ENCODE results near the gene FAM177A1. TPM values are rescaled to one million over a fixed set of nuclear protein-coding genes. Genes with fewer than 3 reads are reported as not detected.
"Not testable (repeated sequence)": the region's sequence is repeated elsewhere in the genome, so short reads cannot be mapped to it uniquely, and the experiment has no call there.

FAM177A1 gene
- total and polyA plus RNA-seq, 2 donors (not counting 1 experiment from before 2014, with no cell fraction given) = 63.4 to 64.6 TPM

GRCh38 chr14:35034440-35034833, 11.6 kb upstream of the FAM177A1 start:
- H3K36me3 ChIP-seq (ENCODE audit: control insufficient read depth, insufficient read depth, low read length) = no peaks in the 10 kb centered on the region
- H3K9ac ChIP-seq (ENCODE audit: insufficient read depth, low read length) = no peak overlapping the region
- H3K79me2 ChIP-seq (ENCODE audit: control insufficient read depth, insufficient read depth, low read length) = no peaks in the 10 kb centered on the region
- no peak for TF ChIP-seq EZH2 (IDR thresholded peaks at IDR 0.05; ENCODE audit: low read length, missing control alignments)
- no peak for TF ChIP-seq CTCF (conservative IDR thresholded peaks at IDR 0.05 in 1 of 2, IDR thresholded peaks at IDR 0.05 in 1 of 2; ENCODE audit: low read depth in 1 of 2, low read length in 2 of 2)
- H3K9me3 ChIP-seq (ENCODE audit: control insufficient read depth, insufficient read depth, low read depth, low read length) = no peaks in the 10 kb centered on the region
- H3K4me2 ChIP-seq (ENCODE audit: extremely low read depth, insufficient read depth, low read length) = no peak overlapping the region
- DNase-seq (ENCODE audit: low read depth in 2 of 2) = no peak
- H3K27ac ChIP-seq (ENCODE audit: insufficient read depth, low read length) = no peak overlapping the region
- H4K20me1 ChIP-seq (ENCODE audit: control insufficient read depth, extremely low read depth, insufficient read depth, low read length) = no peaks in the 10 kb centered on the region
- no peaks in the 10 kb centered on the region for H3K4me1 ChIP-seq (ENCODE audit: control insufficient read depth, extremely low read depth, insufficient read depth, low read length)
- no peak overlapping the region for H2AFZ ChIP-seq (ENCODE audit: low read length)
- no peaks in the 10 kb centered on the region for H3K27me3 ChIP-seq (ENCODE audit: control insufficient read depth, insufficient read depth, low read length)
- no peak overlapping the region for H3K4me3 ChIP-seq (replicated peaks in 1 of 4; ENCODE audit: control extremely low read depth in 1 of 4, insufficient read depth in 1 of 4, low read depth in 3 of 4, low read length in 4 of 4)

- H2AFZ ChIP-seq (ENCODE audit: low read length); H3K36me3 ChIP-seq (ENCODE audit: control insufficient read depth, insufficient read depth, low read length); H4K20me1 ChIP-seq (ENCODE audit: control insufficient read depth, extremely low read depth, insufficient read depth, low read length); H3K9me3 ChIP-seq (ENCODE audit: control insufficient read depth, insufficient read depth, low read depth, low read length); H3K9ac ChIP-seq (ENCODE audit: insufficient read depth, low read length); H3K27ac ChIP-seq (ENCODE audit: insufficient read depth, low read length); DNase-seq (ENCODE audit: low read depth in 2 of 2); H3K4me2 ChIP-seq (ENCODE audit: extremely low read depth, insufficient read depth, low read length); H3K79me2 ChIP-seq (ENCODE audit: control insufficient read depth, insufficient read depth, low read length); H3K4me1 ChIP-seq (ENCODE audit: control insufficient read depth, extremely low read depth, insufficient read depth, low read length); H3K27me3 ChIP-seq (ENCODE audit: control insufficient read depth, insufficient read depth, low read length); H3K4me3 ChIP-seq (replicated peaks in 1 of 4; ENCODE audit: control extremely low read depth in 1 of 4, insufficient read depth in 1 of 4, low read depth in 3 of 4, low read length in 4 of 4): not testable (repeated sequence)
Observed at GRCh38 chr14:35034944-35035554, 11.0 kb upstream of the FAM177A1 start.

- not testable (repeated sequence) for H3K36me3 ChIP-seq (ENCODE audit: control insufficient read depth, insufficient read depth, low read length); H3K79me2 ChIP-seq (ENCODE audit: control insufficient read depth, insufficient read depth, low read length); H4K20me1 ChIP-seq (ENCODE audit: control insufficient read depth, extremely low read depth, insufficient read depth, low read length); H3K4me2 ChIP-seq (ENCODE audit: extremely low read depth, insufficient read depth, low read length); DNase-seq (ENCODE audit: low read depth in 2 of 2); H2AFZ ChIP-seq (ENCODE audit: low read length); H3K27me3 ChIP-seq (ENCODE audit: control insufficient read depth, insufficient read depth, low read length); H3K9ac ChIP-seq (ENCODE audit: insufficient read depth, low read length); H3K4me1 ChIP-seq (ENCODE audit: control insufficient read depth, extremely low read depth, insufficient read depth, low read length); H3K4me3 ChIP-seq (replicated peaks in 1 of 4; ENCODE audit: control extremely low read depth in 1 of 4, insufficient read depth in 1 of 4, low read depth in 3 of 4, low read length in 4 of 4); H3K9me3 ChIP-seq (ENCODE audit: control insufficient read depth, insufficient read depth, low read depth, low read length); H3K27ac ChIP-seq (ENCODE audit: insufficient read depth, low read length)
Observed at GRCh38 chr14:35038312-35038711, 7.8 kb upstream of the FAM177A1 start.

- TF ChIP-seq EZH2 (IDR thresholded peaks at IDR 0.05; ENCODE audit: low read length, missing control alignments) = no peak
- TF ChIP-seq CTCF (conservative IDR thresholded peaks at IDR 0.05 in 1 of 2, IDR thresholded peaks at IDR 0.05 in 1 of 2; ENCODE audit: low read depth in 1 of 2, low read length in 2 of 2) = no peak
- H3K4me1 ChIP-seq (ENCODE audit: control insufficient read depth, extremely low read depth, insufficient read depth, low read length) = peaks cover 2% of the 10 kb centered on the region
- no peaks in the 10 kb centered on the region for H4K20me1 ChIP-seq (ENCODE audit: control insufficient read depth, extremely low read depth, insufficient read depth, low read length)
Observed at GRCh38 chr14:35042632-35043031, 3.4 kb upstream of the FAM177A1 start.

More at GRCh38 chr14:35042632-35043031, 3.4 kb upstream of the FAM177A1 start:
- no peak overlapping the region for H2AFZ ChIP-seq (ENCODE audit: low read length)
- no peak overlapping the region for H3K27ac ChIP-seq (ENCODE audit: insufficient read depth, low read length)
- no peak overlapping the region for H3K9ac ChIP-seq (ENCODE audit: insufficient read depth, low read length)
- no peak overlapping the region for H3K4me3 ChIP-seq (replicated peaks in 1 of 4; ENCODE audit: control extremely low read depth in 1 of 4, insufficient read depth in 1 of 4, low read depth in 3 of 4, low read length in 4 of 4)
- no peaks in the 10 kb centered on the region for H3K36me3 ChIP-seq (ENCODE audit: control insufficient read depth, insufficient read depth, low read length)
- no peak overlapping the region for H3K4me2 ChIP-seq (ENCODE audit: extremely low read depth, insufficient read depth, low read length)
- DNase-seq (ENCODE audit: low read depth in 2 of 2) = no peak
- H3K79me2 ChIP-seq (ENCODE audit: control insufficient read depth, insufficient read depth, low read length) = peaks cover 8% of the 10 kb centered on the region
- H3K9me3 ChIP-seq (ENCODE audit: control insufficient read depth, insufficient read depth, low read depth, low read length) = no peaks in the 10 kb centered on the region
- H3K27me3 ChIP-seq (ENCODE audit: control insufficient read depth, insufficient read depth, low read length) = no peaks in the 10 kb centered on the region

All from fibroblast of lung (primary cell).